ENCODE results near the gene NCAPH2. TPM values are rescaled to one million over a fixed set of nuclear protein-coding genes. Genes with fewer than 3 reads are reported as not detected.
"Not testable (repeated sequence)": the region's sequence is repeated elsewhere in the genome, so short reads cannot be mapped to it uniquely, and the experiment has no call there.

The NCAPH2 gene
- total RNA-seq, 1 donor from 2014 or later = 104 TPM

DNA sequence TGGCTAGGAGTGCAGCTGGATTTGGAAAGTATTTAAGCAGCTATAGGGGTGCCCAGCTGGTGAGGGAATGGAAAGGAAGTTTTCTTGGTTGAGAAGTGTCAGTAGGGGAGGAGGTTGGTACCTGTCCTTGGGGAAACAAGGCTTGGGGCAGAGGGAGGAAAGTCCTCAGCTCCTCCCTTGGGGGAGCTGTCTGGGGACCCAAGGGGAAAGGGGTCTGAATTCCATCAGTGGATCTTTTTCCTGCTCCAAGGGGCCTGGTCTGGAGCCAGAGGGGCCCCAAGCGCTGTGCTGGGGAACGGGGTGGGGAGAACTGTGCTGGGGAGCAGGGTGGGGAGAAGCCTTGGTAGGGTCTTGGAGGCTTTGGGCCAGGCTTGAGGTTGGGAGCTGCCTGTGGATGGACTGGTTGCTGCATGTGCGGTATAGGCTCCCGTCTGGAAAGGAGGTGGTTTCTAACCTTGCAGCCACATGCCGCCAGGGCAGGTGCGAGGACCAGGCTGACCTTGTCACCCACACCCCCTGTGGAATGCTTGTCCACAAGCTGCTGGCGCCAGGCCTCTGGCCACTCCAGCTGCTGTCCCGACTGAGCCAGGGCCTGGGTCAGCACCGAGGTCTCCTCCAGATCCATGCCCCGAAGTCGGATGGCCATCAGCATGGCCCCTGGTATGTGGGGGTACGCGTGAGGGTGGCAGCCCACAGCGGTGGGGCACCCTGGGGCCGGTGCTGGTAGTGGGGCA, 20.8 kb downstream of the NCAPH2 start:
- intact Hi-C loops (cut with micrococcal nuclease) = loop anchor here (5.0 kb wide), 3 partner anchors 57 to 567 kb away; partner anchors contain the start of gene PIM3

- intact Hi-C loops (cut with micrococcal nuclease) = loop anchor here (5.0 kb wide), 3 partner anchors 57 to 567 kb away; partner anchors contain the start of gene PIM3
Observed at GRCh38 chr22:50529416-50529896, 21.4 kb downstream of the NCAPH2 start.

DNA sequence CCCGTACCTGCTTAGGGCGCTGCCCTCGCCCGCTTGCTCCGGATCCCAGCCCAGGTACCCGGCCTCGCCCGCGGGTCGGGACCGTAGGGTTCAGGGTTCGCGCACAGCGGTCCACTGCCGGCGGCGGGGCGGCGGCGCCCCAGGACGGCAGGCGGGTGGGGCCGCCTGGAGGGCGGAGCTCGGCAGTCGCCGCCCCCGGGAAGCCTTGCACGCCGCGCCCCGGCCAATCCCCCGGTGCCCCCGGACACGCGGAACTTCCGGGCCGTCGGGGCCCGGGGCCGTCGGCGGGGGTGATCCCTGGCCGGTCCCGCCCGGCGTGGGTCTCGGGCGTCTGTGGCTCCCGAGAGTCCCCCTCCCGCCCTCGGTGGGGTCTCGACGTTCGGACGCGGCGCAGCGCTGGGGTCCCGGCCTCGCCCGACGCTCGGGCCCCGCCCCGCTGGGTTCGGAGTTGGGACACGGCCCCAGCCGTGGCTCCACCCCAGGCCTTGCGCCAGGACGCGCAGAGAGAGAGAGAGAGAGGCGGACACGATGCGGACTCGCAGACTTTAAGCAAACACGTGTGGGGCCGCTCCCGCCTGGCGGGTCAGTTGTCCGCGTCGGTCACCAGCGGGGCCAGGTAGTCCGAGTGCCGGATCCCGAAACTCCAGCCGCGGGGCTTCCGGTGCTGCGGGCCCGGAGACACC, 22.0 kb downstream of the NCAPH2 start, which contains the start of gene TYMP:
Gene TYMP (minus strand): TSS at position 116 of the 683 bp plus-strand sequence. CDS start 303 bp downstream, outside the sequence.
- intact Hi-C loops (cut with micrococcal nuclease) = loop anchor here (1.0 to 5.0 kb wide), 6 partner anchors 14 to 568 kb away; partner anchors contain the start of genes PIM3 and SYCE3

DNA sequence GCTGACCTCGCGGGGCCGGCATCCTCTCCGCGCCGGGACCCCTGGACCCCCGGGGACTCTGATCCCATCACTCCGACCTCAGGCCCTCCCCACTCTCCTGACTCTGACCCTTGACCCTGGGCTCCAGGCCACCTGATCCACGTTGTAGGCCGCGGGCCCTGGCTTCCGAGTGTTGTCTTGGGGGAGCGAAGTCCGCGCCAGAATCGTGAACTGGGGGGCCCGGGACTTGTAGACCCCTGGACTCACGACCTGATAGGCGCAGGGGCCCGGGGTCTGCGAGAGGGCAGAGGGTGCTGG, 22.5 kb downstream of the NCAPH2 start:
- intact Hi-C loops (cut with micrococcal nuclease) = loop anchor here (1.0 to 2.0 kb wide), 3 partner anchors 14 to 90 kb away; partner anchors contain the start of gene SYCE3

DNA sequence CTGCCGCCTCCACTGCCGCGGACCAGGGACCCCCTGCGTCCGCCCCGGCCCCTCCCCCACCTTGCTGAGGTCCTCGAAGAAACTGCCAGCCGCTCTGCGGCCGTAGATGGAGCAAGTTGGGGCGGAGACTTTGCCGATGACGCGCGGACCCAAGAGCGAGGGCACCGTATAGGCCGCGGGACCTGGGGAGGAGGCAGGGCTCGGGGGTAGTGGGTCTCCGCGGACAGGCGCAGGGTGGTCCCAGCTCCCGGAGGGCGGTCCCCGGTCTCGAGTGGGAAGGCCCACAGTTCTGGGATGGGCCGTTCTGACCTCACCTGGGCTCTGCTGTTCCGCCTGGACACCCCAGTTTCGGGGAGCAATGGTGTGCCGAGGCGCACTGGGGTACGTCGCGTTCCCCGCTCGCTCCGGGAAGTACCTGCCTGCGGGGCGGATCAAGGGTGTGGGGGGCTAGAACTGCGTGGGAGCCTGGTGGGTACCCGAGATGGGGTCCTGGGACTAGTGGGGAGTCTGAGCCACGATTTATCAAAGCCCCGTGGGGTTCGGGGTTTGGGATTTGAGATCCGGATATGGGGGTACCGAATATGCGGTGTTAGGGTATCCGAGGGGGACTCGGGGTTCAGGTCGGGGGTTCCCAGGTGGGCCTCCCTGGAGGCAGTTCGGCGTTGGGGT, 23.0 kb downstream of the NCAPH2 start:
- intact Hi-C loops (cut with micrococcal nuclease) = loop anchor here (1.0 to 2.0 kb wide), 5 partner anchors 8 to 90 kb away; partner anchors contain the start of genes CHKB and SYCE3

- intact Hi-C loops (cut with micrococcal nuclease) = loop anchor here (1.0 to 2.0 kb wide), 3 partner anchors 8 to 89 kb away; partner anchors contain the start of gene CHKB
Observed at GRCh38 chr22:50531546-50531961, 23.5 kb downstream of the NCAPH2 start.

- intact Hi-C loops (cut with micrococcal nuclease) = loop anchor here (1.0 to 2.0 kb wide), 3 partner anchors 7 to 89 kb away; partner anchors contain the start of gene CHKB
Observed at GRCh38 chr22:50531962-50532674, 24.1 kb downstream of the NCAPH2 start.

- intact Hi-C loops (cut with micrococcal nuclease) = no loop called here
Observed at GRCh38 chr22:50532824-50533796, 25.1 kb downstream of the NCAPH2 start.

DNA sequence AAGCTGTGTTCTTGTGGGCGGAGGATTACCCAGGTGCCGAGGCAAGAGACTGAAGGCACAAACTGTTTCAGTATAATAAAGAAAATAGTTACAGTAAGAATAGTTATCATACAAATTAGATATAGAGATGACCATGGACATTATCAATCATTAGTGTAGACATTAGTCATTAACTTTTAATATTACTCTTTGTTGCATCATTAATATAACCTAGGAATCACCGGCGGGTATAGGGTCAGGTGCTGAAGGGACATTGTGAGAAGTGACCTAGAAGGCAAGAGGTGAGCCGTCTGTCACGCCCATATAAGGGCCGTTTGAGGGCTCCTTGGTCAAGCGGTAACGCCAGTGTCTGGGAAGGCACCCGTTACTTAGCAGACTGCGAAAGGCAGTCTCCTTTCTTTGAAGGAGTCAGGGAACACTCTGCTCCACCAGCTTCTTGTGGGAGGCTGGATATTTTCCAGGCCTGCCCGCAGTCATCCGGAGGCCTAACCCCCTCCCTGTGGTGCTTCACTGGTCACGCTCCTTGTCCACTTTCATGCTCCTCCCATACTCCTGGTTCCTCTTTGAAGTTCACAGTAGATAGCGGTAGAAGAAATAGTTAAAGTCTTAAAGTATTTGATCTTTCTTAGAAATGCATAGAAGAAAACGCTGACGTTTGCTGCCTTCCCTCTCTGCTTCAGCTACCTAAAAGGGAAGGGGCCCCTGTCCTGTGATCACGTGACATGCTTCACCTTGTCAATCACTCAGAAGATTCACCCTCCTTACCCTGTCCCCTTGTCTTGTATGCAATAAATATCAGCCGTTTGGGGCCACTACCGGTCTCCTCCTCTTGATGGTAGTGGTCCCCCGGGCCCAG, 26.1 kb downstream of the NCAPH2 start:
- intact Hi-C loops (cut with micrococcal nuclease) = not testable (repeated sequence)

DNA sequence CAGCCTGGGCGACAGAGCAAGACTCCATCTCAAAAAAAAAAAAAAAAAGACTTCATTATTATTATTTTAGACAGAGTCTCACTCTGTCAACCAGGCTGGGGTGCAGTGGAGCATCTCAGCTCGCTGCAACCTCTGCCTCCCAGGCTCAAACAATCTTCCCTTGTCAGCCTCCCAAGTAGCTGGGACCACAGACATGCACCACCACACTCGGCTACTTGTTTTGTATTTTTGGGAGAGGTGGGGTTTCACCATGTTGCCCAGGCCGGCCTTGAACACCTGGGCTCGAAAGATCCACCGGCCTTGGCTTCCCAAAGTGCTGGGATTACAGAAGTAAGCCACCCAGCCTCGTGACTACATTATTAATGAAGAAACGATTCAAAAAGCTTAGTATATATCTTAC, 27.1 kb downstream of the NCAPH2 start:
- intact Hi-C loops (cut with micrococcal nuclease) = no loop called here

GRCh38 chr22:50536226-50536625, 28.2 kb downstream of the NCAPH2 start:
- intact Hi-C loops (cut with micrococcal nuclease) = no loop called here

DNA sequence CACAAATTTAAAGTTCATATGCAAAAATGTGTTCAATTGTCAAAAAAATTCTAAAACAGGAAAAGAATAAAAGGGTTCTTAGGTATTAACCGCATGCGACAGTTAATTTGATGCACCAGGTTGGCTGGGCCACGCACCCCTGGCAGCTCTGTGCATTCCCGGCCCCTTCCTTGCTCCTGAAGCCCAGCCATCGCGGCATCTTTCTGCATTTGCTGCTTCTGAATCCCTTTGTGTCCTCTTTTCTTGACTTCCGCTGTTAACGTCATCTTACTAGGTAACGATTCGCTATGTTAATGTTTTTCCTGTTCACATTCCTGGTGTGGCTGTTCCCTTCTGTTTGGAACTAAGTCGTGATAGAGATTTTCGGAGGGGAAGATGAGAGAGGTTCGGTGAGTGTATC, 29.7 kb downstream of the NCAPH2 start:
- intact Hi-C loops (cut with micrococcal nuclease) = loop anchor here (2.0 kb wide), 1 partner anchor 45 kb away; the partner anchor contains the start of gene CHKB

DNA sequence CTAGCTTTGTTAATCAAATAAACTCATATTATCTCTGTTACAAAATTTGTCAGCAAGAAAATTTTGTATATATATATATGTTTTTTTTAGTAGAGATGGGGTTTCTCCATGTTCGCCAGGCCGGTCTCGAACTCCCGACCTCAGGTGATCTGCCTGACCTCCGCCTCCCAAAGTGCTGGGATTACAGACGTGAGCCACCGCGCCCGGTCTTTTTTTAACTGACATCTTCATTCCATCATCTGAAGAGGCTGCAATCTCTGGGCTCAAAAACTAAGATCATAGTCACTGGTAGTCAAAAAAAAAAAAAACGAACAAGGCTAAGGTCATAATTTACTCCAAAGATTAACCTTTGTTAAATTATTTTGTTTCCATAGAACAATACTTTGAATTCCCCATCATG, 32.4 kb downstream of the NCAPH2 start:
- intact Hi-C loops (cut with micrococcal nuclease) = loop anchor here (5.0 kb wide), 1 partner anchor 68 kb away; no protein-coding TSS in a partner anchor

- intact Hi-C loops (cut with micrococcal nuclease) = loop anchor here (5.0 kb wide), 1 partner anchor 69 kb away; no protein-coding TSS in a partner anchor
Observed at GRCh38 chr22:50541667-50542026, 33.6 kb downstream of the NCAPH2 start.

- intact Hi-C loops (cut with micrococcal nuclease) = loop anchor here (5.0 kb wide), 1 partner anchor 70 kb away; no protein-coding TSS in a partner anchor
Observed at GRCh38 chr22:50542416-50542927, 34.4 kb downstream of the NCAPH2 start.

GRCh38 chr22:50544078-50544745, 36.2 kb downstream of the NCAPH2 start:
- intact Hi-C loops (cut with micrococcal nuclease) = loop anchor here (1.0 to 5.0 kb wide), 4 partner anchors 14 to 76 kb away; partner anchors contain the start of genes SYCE3 and TYMP

GRCh38 chr22:50544746-50545253, 36.8 kb downstream of the NCAPH2 start:
- intact Hi-C loops (cut with micrococcal nuclease) = loop anchor here (1.0 to 5.0 kb wide), 4 partner anchors 14 to 76 kb away; partner anchors contain the start of genes SYCE3 and TYMP
